BE2C (cell line): ENCODE results near the gene ITGB5.
"Not testable (repeated sequence)": the region's sequence is repeated elsewhere in the genome, so short reads cannot be mapped to it uniquely, and the experiment has no call there.

Experiments used
- DNase-seq: peaks from one replicate; pipeline ENCODE4 v3.0.0-alpha.2; 2020
- H3K27me3 ChIP-seq: fragments of 250-450 bp; sonication (Bioruptor Pico); 2 replicates; pipeline ENCODE4 v1.5.1; 2020; ENCODE audit warnings: mild to moderate bottlenecking
- H3K36me3 ChIP-seq: fragments of 250-450 bp; sonication (Bioruptor Pico); 2 replicates; pipeline ENCODE4 v1.5.1; 2020; ENCODE audit warnings: mild to moderate bottlenecking
- H3K4me1 ChIP-seq: fragments of 250-450 bp; sonication (Bioruptor Pico); 2 replicates; pipeline ENCODE4 v1.5.1; 2020
- H3K4me3 ChIP-seq: 2 replicates; pipeline ENCODE4 v1.5.1; 2011; ENCODE audit warnings: low read depth, low read length
- H3K9me3 ChIP-seq: fragments of 250-450 bp; sonication (Bioruptor Pico); 2 replicates; pipeline ENCODE4 v1.5.1; 2020
- TF ChIP-seq, protein P1 (sequence below): IDR thresholded peaks from 2 replicates; pipeline ENCODE4 v1.5.1; 2012; ENCODE audit warnings: mild to moderate bottlenecking, low read depth, low read length

Gene ITGB5

GRCh38 chr3:124758851-124759635 lies 128.1 kb downstream of the ITGB5 start:
- Histone ChIP-seq H3K27me3 (no peaks in the 10 kb centered on the region), H3K4me1 (no peaks in the 10 kb centered on the region; the same call in 1 of the 2 replicates), H3K9me3 (no peaks in the 10 kb centered on the region), H3K36me3 (no peaks in the 10 kb centered on the region), H3K4me3 (no peak overlapping the region)
- TF ChIP-seq, protein P1, sequence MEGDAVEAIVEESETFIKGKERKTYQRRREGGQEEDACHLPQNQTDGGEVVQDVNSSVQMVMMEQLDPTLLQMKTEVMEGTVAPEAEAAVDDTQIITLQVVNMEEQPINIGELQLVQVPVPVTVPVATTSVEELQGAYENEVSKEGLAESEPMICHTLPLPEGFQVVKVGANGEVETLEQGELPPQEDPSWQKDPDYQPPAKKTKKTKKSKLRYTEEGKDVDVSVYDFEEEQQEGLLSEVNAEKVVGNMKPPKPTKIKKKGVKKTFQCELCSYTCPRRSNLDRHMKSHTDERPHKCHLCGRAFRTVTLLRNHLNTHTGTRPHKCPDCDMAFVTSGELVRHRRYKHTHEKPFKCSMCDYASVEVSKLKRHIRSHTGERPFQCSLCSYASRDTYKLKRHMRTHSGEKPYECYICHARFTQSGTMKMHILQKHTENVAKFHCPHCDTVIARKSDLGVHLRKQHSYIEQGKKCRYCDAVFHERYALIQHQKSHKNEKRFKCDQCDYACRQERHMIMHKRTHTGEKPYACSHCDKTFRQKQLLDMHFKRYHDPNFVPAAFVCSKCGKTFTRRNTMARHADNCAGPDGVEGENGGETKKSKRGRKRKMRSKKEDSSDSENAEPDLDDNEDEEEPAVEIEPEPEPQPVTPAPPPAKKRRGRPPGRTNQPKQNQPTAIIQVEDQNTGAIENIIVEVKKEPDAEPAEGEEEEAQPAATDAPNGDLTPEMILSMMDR: no peak
- no peak for DNase-seq

- not testable (repeated sequence) for H3K27me3 ChIP-seq, H3K4me3 ChIP-seq, H3K4me1 ChIP-seq, DNase-seq, H3K36me3 ChIP-seq, H3K9me3 ChIP-seq
Observed at GRCh38 chr3:124757926-124758325, 129.2 kb downstream of the ITGB5 start.

DNA sequence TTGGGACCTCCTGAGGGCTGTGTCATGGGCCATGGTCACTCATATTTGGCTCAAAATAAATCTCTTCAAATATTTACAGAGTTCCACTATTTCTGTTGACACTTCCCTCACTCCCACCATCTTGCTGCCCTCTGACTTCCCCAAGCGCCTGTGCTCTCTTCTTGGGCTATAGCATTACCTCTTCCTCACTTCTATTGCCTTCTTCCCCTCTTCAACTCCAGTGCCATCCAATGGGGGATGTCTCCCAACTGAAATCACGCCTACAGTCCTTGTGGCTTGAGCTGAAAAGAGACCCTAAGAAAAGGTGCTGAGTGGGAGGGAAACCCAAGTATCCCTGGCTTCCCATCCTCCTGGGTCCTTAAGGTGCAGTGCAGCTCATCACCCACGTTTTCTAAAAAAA lies 135.1 kb downstream of the ITGB5 start:
- Histone ChIP-seq H3K4me1 (no peaks in the 10 kb centered on the region), H3K9me3 (no peaks in the 10 kb centered on the region), H3K4me3 (no peak overlapping the region), H3K27me3 (no peaks in the 10 kb centered on the region), H3K36me3 (peaks cover 6% of the 10 kb centered on the region)
- TF ChIP-seq, protein P1: no peak
- DNase-seq: no peak

GRCh38 chr3:124751501-124751900 lies 135.7 kb downstream of the ITGB5 start:
- H3K27me3 ChIP-seq: no peaks in the 10 kb centered on the region
- H3K9me3 ChIP-seq: no peaks in the 10 kb centered on the region
- no peak for DNase-seq
- TF ChIP-seq, protein P1: no peak
- H3K36me3 ChIP-seq: peaks cover 12% of the 10 kb centered on the region
- no peak overlapping the region for H3K4me3 ChIP-seq
- no peaks in the 10 kb centered on the region for H3K4me1 ChIP-seq

DNA sequence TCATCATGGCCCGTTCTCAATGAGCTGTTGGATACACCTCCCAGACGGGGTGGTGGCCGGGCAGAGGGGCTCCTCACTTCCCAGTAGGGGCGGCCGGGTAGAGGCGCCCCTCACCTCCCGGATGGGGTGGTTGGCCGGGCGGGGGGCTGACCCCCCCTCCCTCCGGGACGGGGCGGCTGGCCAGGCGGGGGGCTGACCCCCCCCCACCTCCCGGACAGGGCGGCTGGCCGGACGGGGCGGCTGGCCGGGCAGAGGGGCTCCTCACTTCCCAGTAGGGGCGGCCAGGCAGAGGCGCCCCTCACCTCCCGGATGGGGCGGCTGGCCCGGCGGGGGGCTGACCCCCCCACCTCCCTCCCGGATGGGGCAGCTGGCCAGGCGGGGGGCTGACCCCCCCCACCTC lies 137.3 kb downstream of the ITGB5 start:
- peaks cover 24% of the 10 kb centered on the region for H3K36me3 ChIP-seq
- not testable (repeated sequence) for DNase-seq, H3K4me3 ChIP-seq, H3K9me3 ChIP-seq, H3K4me1 ChIP-seq, H3K27me3 ChIP-seq

DNA sequence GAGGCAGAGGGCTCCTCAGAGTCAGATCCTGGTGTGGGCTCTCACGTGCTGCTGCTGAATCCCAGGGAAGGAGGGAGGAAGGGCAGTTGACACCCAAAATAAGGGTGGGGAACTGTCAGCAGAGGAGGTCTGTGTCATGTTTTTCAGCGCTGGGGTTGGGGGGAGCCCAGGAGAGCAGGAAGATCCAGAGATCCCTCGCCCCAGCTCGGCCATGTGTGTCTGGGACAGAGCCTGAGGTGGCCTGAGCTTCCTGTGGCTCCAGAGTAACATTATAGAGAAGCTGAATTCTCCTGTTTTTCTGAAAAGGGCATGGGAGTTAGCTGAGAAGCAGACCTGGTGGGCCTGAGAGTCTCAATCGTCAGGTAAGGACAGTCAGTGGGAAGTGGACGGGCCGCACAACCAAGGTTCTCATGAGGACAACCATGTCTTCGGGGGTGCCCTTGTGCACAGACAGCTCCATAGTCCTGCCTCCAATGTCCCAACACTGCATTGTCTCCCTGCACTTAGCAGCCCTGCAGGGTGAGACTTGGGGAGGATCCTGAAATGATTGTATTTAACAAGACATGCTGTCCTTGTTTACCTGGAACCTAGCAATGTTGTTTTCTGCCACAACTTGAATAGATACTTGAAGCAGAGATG lies 138.5 kb downstream of the ITGB5 start:
- Histone ChIP-seq H3K9me3 (no peaks in the 10 kb centered on the region), H3K4me1 (no peaks in the 10 kb centered on the region), H3K27me3 (no peaks in the 10 kb centered on the region), H3K4me3 (no peak overlapping the region), H3K36me3 (peaks cover 36% of the 10 kb centered on the region)
- no peak for DNase-seq
- TF ChIP-seq, protein P1: no peak

DNA sequence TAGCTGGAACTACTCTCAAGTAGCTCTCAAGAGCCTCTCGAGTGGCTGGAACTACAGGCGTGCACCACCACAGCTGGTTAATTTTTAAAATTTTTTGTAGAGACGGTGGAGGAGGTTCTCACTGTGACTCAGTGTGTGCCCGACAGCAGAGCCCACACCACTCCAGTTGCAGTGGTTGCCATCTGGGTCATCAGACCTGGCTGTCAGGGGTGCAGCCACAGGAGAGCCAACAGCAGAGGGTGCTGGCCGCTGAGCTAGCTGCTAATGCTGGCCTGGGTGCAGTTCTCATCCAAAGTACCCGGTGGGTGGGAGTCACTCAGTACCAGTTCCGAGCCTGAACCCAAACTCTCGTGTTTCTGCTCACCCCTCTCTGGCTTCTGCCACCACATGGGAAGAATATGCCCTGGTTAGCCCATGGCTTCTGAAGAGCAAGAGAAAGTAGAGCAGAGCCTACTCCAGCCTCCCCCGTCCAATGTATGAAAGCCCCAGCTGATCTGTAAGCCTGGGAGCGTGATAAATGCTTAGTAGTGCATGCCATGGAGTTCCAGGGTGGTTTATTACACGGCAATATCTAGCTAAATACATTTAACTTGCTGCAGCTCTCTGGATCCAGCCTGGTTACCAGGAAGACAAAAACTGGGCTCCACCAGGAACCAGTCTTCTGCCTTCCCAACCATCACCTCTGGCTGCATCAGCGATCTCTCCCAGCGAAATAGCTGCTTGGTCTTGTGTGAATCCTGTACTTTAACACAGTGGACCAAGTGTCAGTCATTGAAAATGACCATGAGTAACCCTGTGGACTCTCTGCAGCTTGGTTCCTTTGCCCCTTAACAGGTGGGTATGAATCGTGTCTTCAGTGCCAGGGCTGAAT lies 139.8 kb downstream of the ITGB5 start:
- no peaks in the 10 kb centered on the region for H3K27me3 ChIP-seq
- H3K4me1 ChIP-seq: no peaks in the 10 kb centered on the region
- H3K9me3 ChIP-seq: no peaks in the 10 kb centered on the region
- TF ChIP-seq, protein P1: no peak
- peaks cover 47% of the 10 kb centered on the region for H3K36me3 ChIP-seq
- DNase-seq: no peak
- H3K4me3 ChIP-seq: no peak overlapping the region
